Natural killer cell treated with Interleukin-12 subunit alpha and Interleukin-12 subunit beta and Interleukin-15 and Interleukin-18, amount 100 ng/mL, for 72 hours (primary cell): ENCODE measurements around the gene PPP1R9B. TPM values are rescaled to one million over a fixed set of nuclear protein-coding genes. Genes with fewer than 3 reads are reported as not detected.

Experiments used
- ATAC-seq, 2 donors: fragments of 150-1000 bp; cut with Tn5 transposase in 1 of 2; sonication (Bioruptor Pico), chemical (Tn5 transposase) in 1 of 2; 2 replicates each; pipeline ENCODE4 v1.10.0; 2021
- DNase-seq: peaks from one replicate; pipeline ENCODE4 v3.0.0; 2022; ENCODE audit warnings: low spot score
- H3K27ac Mint-ChIP-seq, 2 donors: 1 replicate in 1 of 2; 2 replicates in 1 of 2; pipeline ENCODE4 v1.8.0; 2022; ENCODE audit warnings: mixed read lengths in 2 of 2, mild to moderate bottlenecking in 1 of 2, moderate library complexity in 1 of 2
- H3K27me3 Mint-ChIP-seq, 2 donors: 1 replicate in 1 of 2; 2 replicates in 1 of 2; pipeline ENCODE4 v1.8.0; 2022; ENCODE audit warnings: mixed read lengths in 2 of 2
- H3K36me3 Mint-ChIP-seq: one replicate; pipeline ENCODE4 v1.8.0; 2022; ENCODE audit warnings: mixed read lengths
- H3K4me1 Mint-ChIP-seq, 2 donors: 1 replicate in 1 of 2; 2 replicates in 1 of 2; pipeline ENCODE4 v1.8.0; 2022; ENCODE audit warnings: low read depth in 2 of 2, mixed read lengths in 2 of 2, mild to moderate bottlenecking in 1 of 2
- H3K4me3 Mint-ChIP-seq: one replicate; pipeline ENCODE4 v1.8.0; 2022; ENCODE audit warnings: mixed read lengths
- H3K9me3 Mint-ChIP-seq: 2 replicates; pipeline ENCODE4 v1.8.0; 2022; ENCODE audit warnings: mixed read lengths
- total RNA-seq, 2 donors: library from RNA; stranded (reverse); gene quantifications; one replicate each; pipeline ENCODE4 v1.2.3, GENCODE V29; 2022

PPP1R9B gene
- total RNA-seq, 2 donors from 2014 or later: 96.0 to 110 TPM

DNA sequence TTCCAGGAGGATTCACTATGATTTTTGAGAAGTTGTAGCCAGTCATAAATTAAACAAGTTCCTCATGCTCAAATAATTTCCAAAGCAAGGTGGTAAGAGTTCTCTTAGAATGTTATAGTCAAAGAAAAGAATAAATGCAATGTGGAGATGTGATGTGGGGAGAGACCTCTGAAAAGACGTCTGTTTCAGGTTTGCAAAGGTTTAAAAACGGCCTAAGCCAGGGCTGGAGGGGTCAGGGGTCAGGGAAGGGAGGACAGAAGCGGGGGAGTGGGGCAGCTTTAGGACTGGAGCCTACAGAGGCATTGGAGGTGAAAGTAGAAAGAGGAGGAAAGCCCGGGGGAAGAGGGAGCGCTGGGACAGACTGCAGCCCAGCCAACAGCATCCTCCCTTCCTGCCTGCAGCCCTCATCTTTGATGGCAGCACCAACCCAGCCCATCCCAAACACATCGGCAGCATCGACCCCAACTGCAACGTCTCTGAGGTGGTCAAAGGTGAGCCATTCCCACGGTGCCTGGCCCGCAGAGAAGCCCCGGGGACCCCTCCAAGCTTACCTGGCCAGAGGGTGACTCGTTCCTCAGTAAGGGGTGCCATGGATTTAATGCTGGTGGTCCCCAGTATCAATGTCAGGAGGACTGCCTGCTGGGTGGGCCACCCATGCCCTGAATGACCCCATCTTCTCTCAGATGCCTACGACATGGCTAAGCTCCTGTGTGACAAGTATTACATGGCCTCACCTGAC lies 43.9 kb downstream of the PPP1R9B start:
- Mint-ChIP-seq H3K4me3 (no peak overlapping the region), H3K27ac (no peak overlapping the region), H3K36me3 (no peaks in the 10 kb centered on the region), H3K27me3 (no peaks in the 10 kb centered on the region), H3K4me1 (no peaks in the 10 kb centered on the region), H3K9me3 (no peaks in the 10 kb centered on the region)
- no peak for ATAC-seq
- peak; percentile 18 for DNase-seq

- Mint-ChIP-seq H3K9me3 (no peaks in the 10 kb centered on the region), H3K4me3 (no peak overlapping the region), H3K36me3 (no peaks in the 10 kb centered on the region), H3K4me1 (peaks cover 0 to under 1% of the 10 kb centered on the region in 2 donors), H3K27ac (no peak overlapping the region), H3K27me3 (no peaks in the 10 kb centered on the region)
- ATAC-seq (no peak), DNase-seq (peak; percentile 46)
Observed at GRCh38 chr17:50105811-50106210, 44.7 kb downstream of the PPP1R9B start.

- H3K27ac Mint-ChIP-seq: no peak overlapping the region
- no peaks in the 10 kb centered on the region for H3K9me3 Mint-ChIP-seq
- DNase-seq (no peak), ATAC-seq (no peak)
- H3K4me1 Mint-ChIP-seq: peaks cover 13 to 16% of the 10 kb centered on the region in 2 donors
- no peaks in the 10 kb centered on the region for H3K36me3 Mint-ChIP-seq
- no peaks in the 10 kb centered on the region for H3K27me3 Mint-ChIP-seq
- H3K4me3 Mint-ChIP-seq: no peak overlapping the region
Observed at GRCh38 chr17:50103941-50104340, 46.5 kb downstream of the PPP1R9B start.

DNA sequence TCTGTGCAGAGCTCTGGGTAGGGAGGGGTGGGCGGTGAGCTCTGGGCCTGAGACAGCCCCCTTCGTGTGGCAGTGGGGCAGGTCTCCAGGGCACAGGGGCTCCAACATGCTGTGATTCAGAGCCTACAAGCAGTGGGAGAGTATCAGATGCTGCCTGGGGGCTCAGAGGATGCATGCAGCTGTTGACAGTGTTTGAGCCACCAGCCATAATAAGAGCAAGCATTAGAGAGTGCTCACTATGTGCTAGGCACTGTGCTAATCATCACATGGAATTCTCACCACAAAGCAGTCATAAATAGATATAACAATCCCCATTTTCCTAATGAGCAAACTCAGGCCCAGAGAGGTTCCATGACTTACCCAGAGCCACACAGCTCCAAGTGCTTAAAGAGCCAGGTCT lies 47.2 kb downstream of the PPP1R9B start:
- Mint-ChIP-seq H3K9me3 (no peaks in the 10 kb centered on the region), H3K27me3 (no peaks in the 10 kb centered on the region), H3K36me3 (no peaks in the 10 kb centered on the region)

DNA sequence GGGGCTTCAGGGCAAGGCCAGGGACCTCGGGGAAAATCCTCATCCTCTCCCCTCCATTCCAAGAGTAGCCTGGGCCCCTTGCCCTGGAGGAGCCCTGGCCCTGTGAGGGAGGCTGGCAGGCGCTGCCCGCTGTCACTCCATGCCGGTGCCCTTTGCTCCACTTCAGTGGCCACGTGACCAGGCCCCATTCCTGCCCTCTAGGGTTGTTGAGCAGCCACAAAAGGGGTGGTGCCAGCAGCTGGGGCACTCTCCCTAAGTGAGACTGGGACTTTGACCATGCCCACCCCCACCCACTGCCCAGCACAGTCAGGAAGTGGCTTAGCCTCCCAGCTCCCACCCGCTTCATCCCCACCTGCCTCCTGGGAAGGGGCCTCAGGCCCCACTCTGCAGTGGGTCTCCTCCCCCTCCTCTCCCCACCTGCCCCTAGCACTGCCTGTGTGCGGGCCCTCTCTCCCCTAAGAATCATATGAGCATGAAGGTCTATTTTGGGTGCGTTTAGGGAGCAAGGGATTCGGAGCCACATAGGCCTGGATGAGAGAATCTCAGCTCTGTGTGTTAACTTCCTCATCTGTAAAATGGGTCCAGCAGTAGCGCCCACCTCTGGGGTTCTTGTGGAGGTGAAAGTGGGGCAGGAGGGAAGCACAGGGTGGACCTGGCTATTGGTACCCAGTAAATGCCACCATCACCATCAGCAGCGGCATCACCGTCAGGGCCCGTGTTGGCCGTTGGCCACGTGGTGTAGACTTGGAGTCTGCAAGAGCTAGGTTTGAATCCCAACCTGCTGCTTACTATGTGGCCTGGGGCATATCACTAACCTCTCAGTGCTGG lies 48.1 kb downstream of the PPP1R9B start:
- Mint-ChIP-seq H3K27me3 (no peaks in the 10 kb centered on the region), H3K9me3 (no peaks in the 10 kb centered on the region), H3K4me3 (no peak overlapping the region), H3K36me3 (no peaks in the 10 kb centered on the region), H3K4me1 (peaks cover 17 to 21% of the 10 kb centered on the region in 2 donors), H3K27ac (no peak overlapping the region)
- DNase-seq: no peak
- ATAC-seq: no peak

More for the DNA sequence above, 47.2 kb downstream of the PPP1R9B start:
- Mint-ChIP-seq H3K4me1 (peaks cover 16 to 20% of the 10 kb centered on the region in 2 donors), H3K4me3 (no peak overlapping the region), H3K27ac (no peak overlapping the region)
- ATAC-seq (no peak), DNase-seq (no peak)

DNA sequence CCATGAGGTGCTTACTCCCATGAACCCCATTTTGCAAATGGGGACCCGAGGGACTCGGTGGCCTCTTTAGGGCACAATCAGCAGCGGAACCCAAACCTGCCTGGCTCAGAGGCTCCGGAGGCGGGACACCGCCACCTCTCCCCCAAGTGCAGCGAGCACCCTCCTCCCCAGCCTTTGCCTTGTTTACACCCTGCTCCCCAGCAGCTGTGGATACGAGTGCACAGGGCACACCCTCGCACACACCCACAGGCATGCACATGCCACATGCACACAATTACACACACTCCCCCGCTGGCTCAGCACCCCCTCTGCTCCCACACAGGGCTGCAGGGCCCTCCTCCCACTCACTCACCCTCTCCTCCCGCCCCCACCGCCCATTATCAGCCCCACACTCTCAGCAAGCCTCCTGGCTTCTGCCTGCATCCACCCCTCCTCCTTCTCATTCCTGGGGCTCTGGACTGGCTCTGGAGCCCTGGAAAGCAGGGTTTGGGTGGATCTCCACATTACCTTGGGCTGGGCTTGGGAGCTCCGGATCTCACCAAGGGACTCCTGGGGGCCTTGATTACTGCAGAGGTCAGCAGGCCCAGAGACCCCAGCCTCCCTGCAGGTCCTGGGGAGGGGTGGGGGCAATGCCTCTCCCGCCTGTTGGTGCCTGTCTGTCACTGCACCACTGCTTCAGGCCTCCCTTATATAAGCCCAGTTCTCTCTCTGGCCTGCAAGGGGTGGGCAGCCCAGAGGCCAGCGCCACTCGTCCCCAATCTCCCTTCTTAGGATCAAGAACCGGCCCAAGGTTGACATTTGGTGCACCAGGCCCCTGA lies 48.9 kb downstream of the PPP1R9B start:
- ATAC-seq (no peak), DNase-seq (no peak)
- Mint-ChIP-seq H3K27ac (no peak overlapping the region), H3K4me1 (peaks cover 20 to 21% of the 10 kb centered on the region in 2 donors), H3K36me3 (no peaks in the 10 kb centered on the region), H3K4me3 (no peak overlapping the region), H3K27me3 (no peaks in the 10 kb centered on the region), H3K9me3 (no peaks in the 10 kb centered on the region)

GRCh38 chr17:50100921-50101345 lies 49.5 kb downstream of the PPP1R9B start:
- no peaks in the 10 kb centered on the region for H3K9me3 Mint-ChIP-seq
- no peak for ATAC-seq
- no peak overlapping the region for H3K4me3 Mint-ChIP-seq
- H3K27me3 Mint-ChIP-seq: no peaks in the 10 kb centered on the region
- H3K36me3 Mint-ChIP-seq: no peaks in the 10 kb centered on the region
- no peak for DNase-seq
- peaks cover 21 to 23% of the 10 kb centered on the region in 2 donors for H3K4me1 Mint-ChIP-seq
- no peak overlapping the region for H3K27ac Mint-ChIP-seq

DNA sequence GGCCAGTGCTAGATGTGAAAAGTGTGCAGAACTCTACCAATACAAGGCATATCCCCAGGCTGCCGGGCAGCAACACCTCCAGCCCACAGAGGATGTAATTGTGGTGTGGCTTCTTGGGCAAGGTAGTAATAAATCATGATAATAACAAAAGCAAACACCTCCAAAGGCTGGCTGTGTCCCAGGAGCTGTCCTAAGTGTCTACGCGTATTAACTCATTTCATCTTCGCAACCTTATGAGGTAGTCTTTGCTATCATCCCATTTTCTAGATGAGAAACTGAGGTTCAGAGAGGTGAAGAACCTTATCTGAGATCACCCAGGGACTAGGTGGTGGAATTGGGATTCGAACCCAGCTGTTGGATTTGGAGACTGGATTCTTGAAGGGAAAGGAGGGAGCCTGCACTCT lies 50.0 kb downstream of the PPP1R9B start:
- Mint-ChIP-seq H3K27me3 (no peaks in the 10 kb centered on the region), H3K9me3 (no peaks in the 10 kb centered on the region), H3K4me1 (peaks cover 26 to 27% of the 10 kb centered on the region in 2 donors), H3K36me3 (no peaks in the 10 kb centered on the region), H3K4me3 (no peak overlapping the region), H3K27ac (peak overlapping the region; percentile 2 to 79)
- DNase-seq: no peak
- ATAC-seq: peak; percentile 29 to 30

DNA sequence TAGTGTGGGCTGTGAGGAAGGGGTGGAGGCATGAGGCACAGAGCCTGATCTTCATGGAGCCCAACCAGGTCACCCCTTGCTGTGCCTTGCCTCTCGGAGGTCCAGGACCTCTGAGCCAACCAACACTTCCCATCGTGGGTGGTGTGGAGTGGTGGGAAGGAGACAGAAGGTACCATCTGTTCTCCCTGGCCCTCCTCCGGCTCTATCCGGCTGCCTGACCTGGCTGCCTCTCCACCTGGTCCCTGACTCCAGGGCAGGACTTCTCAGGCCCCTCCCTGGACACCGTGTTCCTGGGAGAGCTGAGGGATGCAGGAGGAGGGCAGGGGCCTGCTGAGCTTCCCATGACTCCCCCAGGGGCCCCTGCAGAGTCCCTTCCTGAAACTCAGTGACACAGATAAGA lies 51.5 kb downstream of the PPP1R9B start:
- Mint-ChIP-seq H3K27me3 (no peaks in the 10 kb centered on the region), H3K4me1 (peaks cover 38 to 42% of the 10 kb centered on the region in 2 donors), H3K36me3 (no peaks in the 10 kb centered on the region), H3K4me3 (no peak overlapping the region), H3K9me3 (no peaks in the 10 kb centered on the region), H3K27ac (peak overlapping the region in 1 of 2 donors; percentile 79)
- no peak for DNase-seq
- no peak for ATAC-seq

DNA sequence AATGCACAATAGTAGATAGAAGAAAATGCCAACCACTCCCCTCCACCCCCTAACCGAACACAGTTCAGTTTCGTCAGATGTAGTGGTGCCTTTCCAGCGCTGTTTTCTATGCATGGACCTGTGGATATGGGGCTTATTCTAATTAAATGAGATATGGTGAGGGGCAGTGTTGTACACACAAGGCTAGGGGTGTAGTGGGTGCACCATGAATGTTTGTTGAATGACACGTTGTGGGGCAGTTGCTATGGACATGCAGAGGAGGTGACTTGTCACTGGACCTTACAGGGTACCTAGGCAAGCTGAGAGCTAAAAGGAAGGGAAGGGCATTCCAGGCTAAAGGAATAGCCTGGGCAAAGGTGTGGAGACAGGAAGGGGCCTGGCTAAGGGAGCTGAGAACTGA lies 51.9 kb downstream of the PPP1R9B start:
- no peaks in the 10 kb centered on the region for H3K36me3 Mint-ChIP-seq
- H3K9me3 Mint-ChIP-seq: no peaks in the 10 kb centered on the region
- peaks cover 38 to 43% of the 10 kb centered on the region in 2 donors for H3K4me1 Mint-ChIP-seq
- no peak overlapping the region for H3K4me3 Mint-ChIP-seq
- H3K27ac Mint-ChIP-seq: peak overlapping the region in 1 of 2 donors; percentile 79
- ATAC-seq: no peak
- no peak for DNase-seq
- no peaks in the 10 kb centered on the region for H3K27me3 Mint-ChIP-seq

DNA sequence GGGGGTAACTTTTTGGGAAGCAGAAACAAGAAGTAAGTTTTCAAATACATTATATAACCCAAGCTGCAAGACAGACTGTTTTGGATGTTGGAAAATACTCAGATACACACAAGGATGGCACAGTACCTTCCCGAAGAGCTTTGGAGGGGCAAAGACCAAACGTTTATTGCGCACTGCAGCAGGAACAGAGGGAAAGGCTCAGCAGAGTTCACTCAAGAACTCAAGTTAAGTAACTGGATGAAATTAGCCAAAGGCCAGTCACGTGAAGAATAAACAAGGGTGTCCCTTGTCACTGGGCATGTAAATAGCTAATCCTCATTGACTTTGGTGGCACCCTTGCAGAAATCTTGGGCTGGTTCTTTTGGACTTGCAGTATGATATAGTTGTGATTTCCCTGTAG lies 52.6 kb downstream of the PPP1R9B start:
- Mint-ChIP-seq H3K9me3 (no peaks in the 10 kb centered on the region), H3K27me3 (no peaks in the 10 kb centered on the region), H3K27ac (no peak overlapping the region), H3K4me3 (no peak overlapping the region), H3K4me1 (peaks cover 41 to 48% of the 10 kb centered on the region in 2 donors), H3K36me3 (no peaks in the 10 kb centered on the region)
- ATAC-seq (no peak), DNase-seq (no peak)

GRCh38 chr17:50097455-50097854 lies 53.0 kb downstream of the PPP1R9B start:
- H3K27ac Mint-ChIP-seq: no peak overlapping the region
- peaks cover 41 to 48% of the 10 kb centered on the region in 2 donors for H3K4me1 Mint-ChIP-seq
- H3K4me3 Mint-ChIP-seq: no peak overlapping the region
- no peaks in the 10 kb centered on the region for H3K27me3 Mint-ChIP-seq
- no peaks in the 10 kb centered on the region for H3K36me3 Mint-ChIP-seq
- DNase-seq (no peak), ATAC-seq (no peak)
- no peaks in the 10 kb centered on the region for H3K9me3 Mint-ChIP-seq

DNA sequence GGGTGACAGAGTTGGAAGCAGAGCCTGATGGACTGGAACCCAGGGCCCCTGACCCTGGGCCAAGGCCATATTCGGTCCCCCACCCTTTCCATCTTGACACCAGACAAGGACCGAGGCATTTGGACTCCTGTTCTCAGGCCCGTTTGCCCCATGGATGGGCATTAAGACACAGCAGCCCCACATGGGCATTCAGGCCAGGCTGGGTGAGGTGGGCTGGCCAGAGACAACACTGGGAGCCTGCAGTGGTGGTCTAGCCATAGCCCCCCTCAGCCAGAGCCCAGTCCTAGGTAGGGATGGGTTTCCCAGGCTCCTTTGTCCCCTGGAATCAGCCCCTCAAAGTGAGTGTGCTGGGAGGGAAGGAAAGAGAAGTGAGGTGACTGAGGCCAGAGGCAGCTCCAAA lies 53.7 kb downstream of the PPP1R9B start:
- Mint-ChIP-seq H3K36me3 (no peaks in the 10 kb centered on the region), H3K9me3 (no peaks in the 10 kb centered on the region), H3K4me3 (no peak overlapping the region), H3K27ac (no peak overlapping the region), H3K27me3 (no peaks in the 10 kb centered on the region), H3K4me1 (peaks cover 41 to 48% of the 10 kb centered on the region in 2 donors)
- DNase-seq: no peak
- ATAC-seq: no peak
